GM12874 (cell line): ENCODE results near the gene POM121L2.

Experiments
- CTCF ChIP-seq: IDR thresholded peaks from 2 replicates; pipeline ENCODE4 v1.5.1; 2011; ENCODE audit warnings: low read depth, mild to moderate bottlenecking, control low read depth, low read length, moderate library complexity; ENCODE audit not compliant: insufficient read depth

POM121L2 gene

GRCh38 chr6:27268803-27269202 lies 43.3 kb downstream of the POM121L2 start:
- TF ChIP-seq CTCF, result no peak

- TF ChIP-seq CTCF, result no peak
Observed at GRCh38 chr6:27267857-27268434, 44.1 kb downstream of the POM121L2 start.

GRCh38 chr6:27263886-27264285 lies 48.2 kb downstream of the POM121L2 start:
- no peak for TF ChIP-seq CTCF

GRCh38 chr6:27260836-27261375 lies 51.2 kb downstream of the POM121L2 start:
- no peak for TF ChIP-seq CTCF

GRCh38 chr6:27260369-27260768 lies 51.7 kb downstream of the POM121L2 start:
- no peak for TF ChIP-seq CTCF
